Ovary (tissue), 9 donors: Measurements from ENCODE around the gene VSX2. TPM values are rescaled to one million over a fixed set of nuclear protein-coding genes. Genes with fewer than 3 reads are reported as not detected.

Source experiments
- DNase-seq, 5 donors: peaks; one replicate each; pipeline ENCODE4 v3.0.0-alpha.2; 2019 to 2020
- H3K27ac ChIP-seq, 2 donors: fragments of 200-600 bp; one replicate each; pipeline versions ENCODE4 v1.5.1 to v1.8.0; 2019 to 2022
- H3K27me3 ChIP-seq: fragments of 200-600 bp; one replicate; pipeline ENCODE4 v1.8.0; 2022
- H3K36me3 ChIP-seq: fragments of 200-600 bp; sonication (generic); one replicate; pipeline ENCODE4 v1.5.1; 2019
- H3K4me1 ChIP-seq: one replicate; pipeline ENCODE4 v1.8.1; 2013; ENCODE audit warnings: mild to moderate bottlenecking, moderate library complexity; ENCODE audit not compliant: insufficient read depth
- H3K4me3 ChIP-seq: fragments of 200-600 bp; sonication (generic); one replicate; pipeline ENCODE4 v1.5.1; 2017
- H3K9me3 ChIP-seq, 2 donors: fragments of 200-600 bp in 1 of 2; sonication (generic) in 1 of 2; one replicate each; pipeline versions ENCODE4 v1.5.1 to v1.8.1; 2013 to 2019; ENCODE audit warnings: mild to moderate bottlenecking in 1 of 2, moderate library complexity in 1 of 2
- EP300 ChIP-seq: sonication (generic); formaldehyde crosslinking; IDR thresholded peaks from one replicate; pipeline ENCODE4 v1.6.1; 2017; ENCODE audit warnings: antibody characterized with exemption
- POLR2A ChIP-seq: fragments of 450-650 bp; IDR thresholded peaks from one replicate; pipeline ENCODE4 v1.6.1; 2017; ENCODE audit warnings: antibody characterized with exemption, mild to moderate bottlenecking, moderate library complexity
- WGBS, 3 donors: extraction: QIAGEN DNeasy Blood & Tissue Kit in 1 of 3; methylation state at CpG; one replicate each; pipeline versions ENCODE4 v1.1.5 to v1.1.7; 2013 to 2017; 5-methylcytosine and 5-hydroxymethylcytosine counted together
- intact Hi-C, 4 donors: fragments of 100-400 bp; cut with DNase I; formaldehyde crosslinking; loops; one replicate each; pipeline versions ENCODE4 v1.11.0 to v1.15.1; 2022 to 2023
- polyA plus RNA-seq, 2 donors: library from polyadenylated mRNA; stranded (reverse); fragments of 200-250 nt in 1 of 2; fragments of 350-450 nt in 1 of 2; fragmentation: Illumina TruSeq in 1 of 2; extraction: RNeasy Lipid Tissue Mini Kit (QIAGEN cat#74804) in 1 of 2; gene quantifications; one replicate each; pipeline ENCODE4 v1.2.3, GENCODE V29; 2013 to 2014
- total RNA-seq, 7 donors: library from RNA; depleted of rRNA in 2 of 7; stranded (reverse); fragments of >200 nt in 2 of 7; fragmentation: NEBNext Ultra II Directional in 3 of 7; extraction: Animal tissue kit (Norgen Biotek cat#: 25700) in 3 of 7; gene quantifications; one replicate each; pipeline versions ENCODE4 v1.1.0 to v1.2.4, GENCODE V29; 2016 to 2023
- TF ChIP-seq, protein P1 (sequence below), 3 donors: fragments of 450-650 bp in 2 of 3; fragments of 200-600 bp in 1 of 3; IDR thresholded peaks; one replicate each; pipeline versions ENCODE4 v1.5.1 to v1.8.0; 2016 to 2022; ENCODE audit warnings: antibody characterized with exemption in 3 of 3, mild to moderate bottlenecking in 1 of 3
- donor health status: DM: no; HTN: no; CAD: no; lungs with moderate emphysema.
- donor health status: DM: no; HTN: no; CAD: no.
- donor health status: Bipolar disorder and iron deficiency.
- donor health status: DM: yes; HTN: yes; CAD: no.
- donor health status: DM: no; HTN: no; CAD: no.
- donor health status: DM: yes; HTN: yes; CAD: no.

Gene VSX2
- total and polyA plus RNA-seq, 9 donors, result not detected

DNA sequence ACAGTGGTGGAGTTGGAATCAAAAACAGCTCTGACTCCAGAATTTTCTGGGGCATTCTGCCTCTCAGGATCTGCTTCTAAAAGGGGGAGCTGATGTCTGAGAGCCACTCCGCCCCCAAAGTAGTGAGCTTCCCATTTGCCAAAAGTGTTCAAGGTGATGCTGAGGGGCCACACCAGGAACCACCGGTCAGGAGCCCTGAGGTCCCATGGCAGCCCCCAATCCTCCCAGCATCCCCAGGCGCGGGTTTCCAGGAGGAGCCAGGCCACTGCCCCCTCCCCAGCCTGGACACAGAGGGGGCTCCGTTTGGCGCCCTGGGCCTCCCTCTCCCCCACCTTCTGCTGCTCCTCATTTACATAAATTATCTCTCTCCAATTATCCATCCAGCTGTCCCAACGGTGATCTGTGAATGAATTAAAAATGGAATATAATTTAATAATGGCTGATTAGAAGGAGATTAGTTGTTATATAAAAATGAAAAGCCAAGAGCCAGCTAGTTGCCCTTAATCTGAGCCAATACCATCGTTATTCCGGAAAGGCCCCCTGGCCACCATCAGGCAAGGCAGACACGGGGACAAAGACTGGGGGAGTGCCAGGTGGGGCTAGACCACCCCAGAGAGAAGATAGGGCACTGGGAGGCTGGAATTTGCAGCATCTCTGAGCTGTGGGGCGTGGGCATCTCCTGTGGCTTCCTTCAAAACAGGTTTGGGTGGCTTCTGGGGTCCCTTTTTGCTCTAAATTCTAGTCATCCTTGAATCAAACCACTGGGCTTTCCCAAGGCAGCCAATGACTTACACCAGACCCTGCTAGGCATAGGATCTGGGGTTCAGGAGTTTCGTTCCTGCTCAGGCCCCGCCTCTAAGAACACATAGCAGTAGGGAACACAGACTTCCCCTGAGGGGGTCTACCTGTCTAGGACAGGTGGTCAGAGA lies 19.7 kb upstream of the VSX2 start:
- no peak overlapping the region for H3K4me3 ChIP-seq
- no peak for DNase-seq
- H3K27me3 ChIP-seq, result no peaks in the 10 kb centered on the region
- H3K9me3 ChIP-seq, result no peaks in the 10 kb centered on the region
- H3K27ac ChIP-seq, result no peak overlapping the region
- intact Hi-C loops, result no loop called here
- no peaks in the 10 kb centered on the region for H3K4me1 ChIP-seq
- WGBS, 3 donors, result 43 to 49% (median 44%) methylated on average over 13 of the region's 13 CpGs
- H3K36me3 ChIP-seq, result no peaks in the 10 kb centered on the region
- no peak for TF ChIP-seq EP300
- TF ChIP-seq, protein P1, sequence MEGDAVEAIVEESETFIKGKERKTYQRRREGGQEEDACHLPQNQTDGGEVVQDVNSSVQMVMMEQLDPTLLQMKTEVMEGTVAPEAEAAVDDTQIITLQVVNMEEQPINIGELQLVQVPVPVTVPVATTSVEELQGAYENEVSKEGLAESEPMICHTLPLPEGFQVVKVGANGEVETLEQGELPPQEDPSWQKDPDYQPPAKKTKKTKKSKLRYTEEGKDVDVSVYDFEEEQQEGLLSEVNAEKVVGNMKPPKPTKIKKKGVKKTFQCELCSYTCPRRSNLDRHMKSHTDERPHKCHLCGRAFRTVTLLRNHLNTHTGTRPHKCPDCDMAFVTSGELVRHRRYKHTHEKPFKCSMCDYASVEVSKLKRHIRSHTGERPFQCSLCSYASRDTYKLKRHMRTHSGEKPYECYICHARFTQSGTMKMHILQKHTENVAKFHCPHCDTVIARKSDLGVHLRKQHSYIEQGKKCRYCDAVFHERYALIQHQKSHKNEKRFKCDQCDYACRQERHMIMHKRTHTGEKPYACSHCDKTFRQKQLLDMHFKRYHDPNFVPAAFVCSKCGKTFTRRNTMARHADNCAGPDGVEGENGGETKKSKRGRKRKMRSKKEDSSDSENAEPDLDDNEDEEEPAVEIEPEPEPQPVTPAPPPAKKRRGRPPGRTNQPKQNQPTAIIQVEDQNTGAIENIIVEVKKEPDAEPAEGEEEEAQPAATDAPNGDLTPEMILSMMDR (IDR thresholded peaks at IDR 0.05), result no peak

GRCh38 chr14:74220991-74221390 lies 18.3 kb upstream of the VSX2 start:
- no peak for DNase-seq
- TF ChIP-seq, protein P1 (IDR thresholded peaks at IDR 0.05), result no peak
- no peak for TF ChIP-seq EP300
- no peak for TF ChIP-seq POLR2A
- no peaks in the 10 kb centered on the region for H3K4me1 ChIP-seq
- intact Hi-C loops, result no loop called here
- H3K4me3 ChIP-seq, result no peak overlapping the region
- H3K27ac ChIP-seq, result no peak overlapping the region
- H3K9me3 ChIP-seq, result no peaks in the 10 kb centered on the region
- 79 to 89% (median 86%) methylated on average over 6 of the region's 6 CpGs for WGBS, 3 donors
- no peaks in the 10 kb centered on the region for H3K36me3 ChIP-seq
- H3K27me3 ChIP-seq, result no peaks in the 10 kb centered on the region

DNA sequence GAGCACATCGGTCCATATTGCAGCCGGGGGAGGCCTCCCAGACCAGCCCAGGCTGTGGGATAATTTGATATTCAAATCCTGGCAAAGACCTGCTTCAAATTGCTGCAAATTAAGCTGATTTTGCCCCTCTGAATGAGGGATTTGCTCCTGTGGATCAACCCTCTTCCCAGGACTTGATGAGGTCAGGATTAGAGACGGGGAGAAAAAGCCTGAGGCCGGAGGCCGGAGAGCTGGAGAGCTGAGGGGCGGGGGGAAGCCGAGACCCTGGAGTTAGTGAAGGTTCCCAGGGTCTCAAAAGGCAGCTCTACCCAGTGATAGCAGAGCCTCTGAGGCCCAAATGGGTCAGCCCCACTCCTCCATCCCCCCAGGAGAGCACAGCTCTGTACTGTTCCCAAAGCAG lies 17.5 kb upstream of the VSX2 start:
- Histone ChIP-seq H3K9me3 (no peaks in the 10 kb centered on the region), H3K36me3 (no peaks in the 10 kb centered on the region), H3K4me3 (no peak overlapping the region), H3K4me1 (no peaks in the 10 kb centered on the region), H3K27me3 (no peaks in the 10 kb centered on the region), H3K27ac (no peak overlapping the region)
- 87 to 91% (median 87%) methylated on average over 7 of the region's 7 CpGs for WGBS, 3 donors
- intact Hi-C loops, result no loop called here
- DNase-seq, result no peak
- TF ChIP-seq, protein P1 (IDR thresholded peaks at IDR 0.05), result no peak
- TF ChIP-seq POLR2A (no peak), EP300 (no peak)

DNA sequence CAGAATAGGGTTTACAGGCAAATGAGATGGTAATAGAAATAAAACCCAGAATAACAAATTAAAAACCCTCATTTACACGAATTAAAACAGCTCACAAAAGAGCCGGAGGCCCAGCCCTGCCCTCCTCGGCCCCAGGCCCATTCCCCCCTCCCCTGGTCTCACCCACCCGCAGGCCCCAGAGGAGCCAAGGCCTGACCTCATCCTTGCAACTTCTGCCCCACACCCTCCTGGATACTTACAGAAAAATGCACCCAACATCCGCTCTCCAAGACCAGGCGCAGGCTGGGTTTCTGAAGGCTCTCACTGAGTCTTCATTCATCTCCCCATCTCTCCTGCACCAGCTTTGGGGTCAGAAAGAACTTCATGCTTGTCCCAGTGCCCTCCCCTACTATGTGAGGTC lies 16.2 kb upstream of the VSX2 start:
- Histone ChIP-seq H3K27me3 (no peaks in the 10 kb centered on the region), H3K4me3 (no peak overlapping the region), H3K36me3 (no peaks in the 10 kb centered on the region), H3K27ac (no peak overlapping the region), H3K4me1 (no peaks in the 10 kb centered on the region), H3K9me3 (no peaks in the 10 kb centered on the region)
- intact Hi-C loops, result no loop called here
- TF ChIP-seq, protein P1 (IDR thresholded peaks at IDR 0.05), result no peak
- no peak for TF ChIP-seq EP300
- no peak for TF ChIP-seq POLR2A
- WGBS, 3 donors, result 80 to 81% (median 81%) methylated on average over 6 of the region's 6 CpGs
- no peak for DNase-seq
